GM19099 (cell line): ENCODE data around the gene COL23A1.

Source experiments
- POLR2A ChIP-seq: IDR thresholded peaks from 3 replicates; pipeline ENCODE4 v1.6.1; 2011; ENCODE audit warnings: low read depth; ENCODE audit not compliant: insufficient read length; ENCODE audit errors: extremely low read depth

COL23A1 gene

GRCh38 chr5:178327931-178328711, 262.1 kb downstream of the COL23A1 start:
- TF ChIP-seq POLR2A: no peak

DNA sequence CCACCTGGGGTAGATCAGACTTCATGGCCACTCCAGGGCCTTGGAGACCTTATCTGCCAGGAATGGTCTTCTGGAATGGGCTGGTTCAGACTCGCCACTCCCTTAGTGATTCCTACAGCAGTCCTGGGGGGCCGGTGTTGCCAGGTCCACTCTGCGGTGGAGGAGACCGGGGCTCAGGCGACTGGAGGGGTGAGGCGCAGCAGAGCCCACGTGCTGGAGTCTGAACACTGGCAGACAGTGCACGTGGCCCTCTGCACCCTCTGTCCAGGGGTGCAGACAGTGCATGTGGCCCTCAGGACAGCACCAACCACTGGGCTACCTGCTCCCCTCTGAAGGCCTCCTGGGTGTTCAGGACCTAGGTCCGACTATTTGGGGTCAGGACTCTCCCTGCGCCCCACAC, 262.7 kb downstream of the COL23A1 start:
- no peak for TF ChIP-seq POLR2A

DNA sequence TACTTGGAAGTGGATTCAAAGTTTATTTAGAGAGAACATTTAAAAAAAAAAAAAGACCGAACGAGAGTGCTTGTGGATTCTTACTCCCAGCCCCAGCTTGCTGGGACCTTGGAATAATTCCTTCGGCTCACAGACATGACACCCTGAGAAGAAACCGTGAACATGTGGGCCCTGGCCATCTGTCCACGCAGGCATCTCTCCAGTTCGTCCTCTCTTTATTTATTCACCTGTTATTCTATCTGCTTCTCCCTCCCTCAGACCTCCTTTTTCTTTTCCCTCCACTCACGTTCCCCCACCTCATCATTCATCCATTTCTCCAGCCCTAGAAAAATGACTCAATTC, 263.8 kb downstream of the COL23A1 start:
- TF ChIP-seq POLR2A: no peak

GRCh38 chr5:178325679-178326373, 264.4 kb downstream of the COL23A1 start:
- TF ChIP-seq POLR2A: no peak

DNA sequence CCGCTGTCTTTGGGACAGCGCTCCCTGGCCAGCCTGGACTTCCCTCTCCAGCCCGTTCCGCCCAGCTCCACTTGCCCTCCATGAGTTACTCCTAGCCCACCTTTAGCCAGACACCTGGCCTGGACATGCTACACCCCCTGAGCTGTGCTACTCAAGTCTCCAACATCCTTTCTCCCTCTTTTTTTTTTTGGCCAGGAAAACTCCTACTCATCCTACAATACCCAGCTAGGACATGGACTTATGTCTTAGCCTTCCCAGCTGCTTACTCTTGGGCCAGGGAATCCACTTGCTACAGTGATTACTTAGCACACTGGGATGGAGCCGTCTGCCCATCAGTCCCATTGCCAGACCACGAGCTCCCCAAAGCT, 264.9 kb downstream of the COL23A1 start:
- no peak for TF ChIP-seq POLR2A

DNA sequence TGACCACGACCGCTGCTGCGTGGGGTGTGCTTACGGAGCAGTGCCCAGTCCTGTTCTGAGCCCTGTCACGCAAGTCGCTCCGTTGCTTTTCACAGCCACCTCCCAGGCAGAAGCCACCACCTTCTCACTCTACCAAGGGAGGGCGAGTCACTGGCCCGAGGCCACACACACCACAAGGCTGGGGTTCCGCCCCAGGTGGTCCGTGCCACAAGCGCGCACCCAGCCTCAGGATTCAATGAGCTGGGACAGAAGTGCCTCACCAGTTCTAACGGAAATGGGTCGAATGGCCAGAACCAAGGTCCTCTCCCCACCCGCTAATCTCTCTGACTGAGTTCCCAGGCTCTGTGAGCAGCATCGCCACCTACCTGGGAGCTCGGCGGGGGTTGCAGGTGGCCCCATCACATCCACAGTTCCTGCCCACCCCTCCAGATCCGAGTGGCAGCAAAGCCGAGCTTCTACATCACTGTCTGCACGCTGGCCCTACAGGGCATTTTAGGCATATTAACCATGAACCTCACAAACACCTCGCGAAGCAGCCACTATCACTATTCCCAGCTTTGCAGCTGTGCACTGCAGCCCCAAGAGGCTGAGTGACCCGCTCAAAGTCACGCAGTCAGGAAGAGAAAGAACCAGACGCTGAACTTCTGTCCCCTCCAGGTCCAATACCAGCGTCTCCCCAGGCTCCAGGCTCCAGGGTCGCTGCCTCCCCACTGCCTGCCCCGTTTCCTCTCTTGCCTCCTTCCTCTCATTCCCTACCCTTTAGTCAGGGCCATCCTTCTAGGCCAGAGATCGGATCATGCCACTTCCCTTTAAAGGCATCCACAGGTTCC, 265.5 kb downstream of the COL23A1 start:
- TF ChIP-seq POLR2A: peak; percentile 46

DNA sequence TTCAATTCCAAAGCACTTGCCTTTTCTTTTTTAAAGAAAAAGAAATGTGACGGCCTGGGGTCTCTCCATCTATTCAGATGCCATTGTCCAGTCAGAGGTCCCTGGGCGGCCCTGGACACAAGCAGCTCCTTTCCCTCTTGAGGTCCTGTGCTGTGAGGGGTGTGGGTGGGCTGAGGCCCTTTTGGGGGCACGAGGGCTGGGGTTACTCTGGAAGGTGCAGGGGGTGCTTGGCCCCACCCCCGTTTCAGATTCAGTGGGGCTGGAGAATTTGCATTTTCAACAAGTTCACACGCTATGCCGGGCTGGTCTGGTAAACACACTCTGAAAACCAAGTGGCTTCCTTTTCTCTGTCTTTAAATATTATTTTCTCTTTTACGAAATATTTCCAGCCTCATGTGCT, 266.2 kb downstream of the COL23A1 start:
- TF ChIP-seq POLR2A: no peak

DNA sequence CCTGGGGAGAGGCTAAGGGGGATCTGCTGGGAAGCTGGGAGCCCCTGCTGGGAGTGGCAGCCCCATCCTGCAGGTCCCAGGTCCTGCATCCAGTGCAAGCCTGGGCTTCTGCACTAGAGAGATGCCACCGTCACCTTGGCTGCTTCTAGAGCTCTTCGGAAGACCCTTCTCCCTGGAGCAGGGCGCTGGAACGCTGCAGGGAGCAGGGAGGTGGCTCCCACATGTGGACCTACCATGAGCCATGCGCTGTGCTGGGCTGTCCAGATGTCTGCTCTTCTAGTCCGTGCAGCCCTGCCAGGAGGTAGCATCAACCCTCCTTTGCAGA, 266.7 kb downstream of the COL23A1 start:
- peak; percentile 17 for TF ChIP-seq POLR2A

GRCh38 chr5:178322736-178323540, 267.3 kb downstream of the COL23A1 start:
- no peak for TF ChIP-seq POLR2A

GRCh38 chr5:178320281-178320855, 269.8 kb downstream of the COL23A1 start:
- TF ChIP-seq POLR2A: no peak

- no peak for TF ChIP-seq POLR2A
Observed at GRCh38 chr5:178319541-178320041, 270.6 kb downstream of the COL23A1 start.

DNA sequence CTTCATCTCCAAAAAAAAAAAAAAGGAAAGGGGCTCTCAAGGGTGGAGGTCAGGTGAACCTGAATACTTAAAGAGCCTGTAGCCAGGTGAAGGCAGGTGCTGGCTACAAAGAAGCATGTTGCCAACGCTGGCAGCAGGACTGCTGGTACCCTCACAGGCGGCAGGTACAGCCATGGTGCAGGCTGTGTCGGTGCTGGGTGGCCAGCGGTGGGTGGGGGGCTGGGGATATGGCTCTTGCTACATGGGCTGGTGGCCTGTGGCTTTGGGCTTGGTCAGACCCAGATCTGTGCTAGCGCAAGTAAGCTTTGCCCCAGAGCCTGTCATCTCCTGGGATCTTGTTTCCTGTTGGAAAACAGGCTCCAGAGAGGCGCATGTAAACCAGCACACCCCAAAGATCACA, 271.3 kb downstream of the COL23A1 start:
- TF ChIP-seq POLR2A: no peak

DNA sequence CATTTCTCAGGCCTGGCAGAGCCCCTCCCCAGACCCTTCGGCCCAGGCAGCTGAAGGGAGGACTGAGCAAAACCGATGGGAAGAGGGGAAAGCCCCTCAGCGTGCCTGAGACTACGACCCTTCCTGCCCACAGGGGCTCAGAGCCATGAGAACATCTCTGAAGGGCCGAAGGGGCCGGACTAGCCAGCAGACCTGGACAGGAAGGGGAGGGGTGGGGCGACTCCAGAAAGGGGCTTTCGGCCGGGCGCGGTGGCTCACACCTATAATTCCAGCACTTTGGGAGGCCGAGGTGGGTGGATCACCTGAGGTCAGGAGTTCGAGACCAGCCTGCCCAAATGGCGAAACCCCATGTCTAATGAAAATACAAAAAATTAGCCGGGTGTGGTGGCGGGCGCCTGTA, 271.8 kb downstream of the COL23A1 start:
- no peak for TF ChIP-seq POLR2A

- no peak for TF ChIP-seq POLR2A
Observed at GRCh38 chr5:178314961-178315820, 275.0 kb downstream of the COL23A1 start.

GRCh38 chr5:178314061-178314660, 276.0 kb downstream of the COL23A1 start:
- TF ChIP-seq POLR2A: no peak
